ENCODE data around the gene PGRMC2. TPM values are rescaled to one million over a fixed set of nuclear protein-coding genes. Genes with fewer than 3 reads are reported as not detected.

The PGRMC2 gene
- polyA plus RNA-seq, 3 donors: 6.3 to 13.9 (median 7.3) TPM

- no peaks in the 10 kb centered on the region for H3K79me2 ChIP-seq (ENCODE audit: insufficient read depth, low read length)
- H3K9me3 ChIP-seq (replicated peaks in 1 of 2; ENCODE audit: control insufficient read depth in 1 of 2, insufficient read depth in 1 of 2, low read length in 2 of 2): no peaks in the 10 kb centered on the region
- TF ChIP-seq CTCF (IDR thresholded peaks at IDR 0.05): no peak
- no peaks in the 10 kb centered on the region for H3K4me1 Mint-ChIP-seq
- H3K4me3 Mint-ChIP-seq: no peak overlapping the region
- H3K36me3 Mint-ChIP-seq: peaks cover 0 to 4% of the 10 kb centered on the region in 2 donors
- no peak overlapping the region for H3K27ac ChIP-seq (ENCODE audit: low read depth in 1 of 2, low read length in 2 of 2)
- DNase-seq: no peak
- H4K20me1 ChIP-seq (ENCODE audit: insufficient read depth, low read length): no peaks in the 10 kb centered on the region
- intact Hi-C loops (cut with micrococcal nuclease): no loop called here
- no peak overlapping the region for H2AFZ ChIP-seq (ENCODE audit: insufficient read depth, low read depth, low read length, poor library complexity, severe bottlenecking)
- no peaks in the 10 kb centered on the region for H3K27me3 Mint-ChIP-seq (ENCODE audit: low read depth in 3 of 3)
- H3K9me3 Mint-ChIP-seq: no peaks in the 10 kb centered on the region
- H3K27ac Mint-ChIP-seq: no peak overlapping the region
- H3K36me3 ChIP-seq (replicated peaks in 1 of 2; ENCODE audit: control insufficient read depth in 1 of 2, insufficient read depth in 2 of 2, low read length in 2 of 2): no peaks in the 10 kb centered on the region
- H3K9ac ChIP-seq (ENCODE audit: insufficient read depth, low read length, poor library complexity, severe bottlenecking): no peak overlapping the region
- no peak overlapping the region for H3K4me3 ChIP-seq (replicated peaks in 1 of 3; ENCODE audit: low read depth in 2 of 3, low read length in 3 of 3)
- H3K4me1 ChIP-seq (ENCODE audit: control insufficient read depth in 1 of 2, insufficient read depth in 2 of 2, low read length in 2 of 2): no peaks in the 10 kb centered on the region
- H3K27me3 ChIP-seq (ENCODE audit: control insufficient read depth in 2 of 2, insufficient read depth in 2 of 2, low read length in 2 of 2): no peaks in the 10 kb centered on the region
- no peak overlapping the region for H3K4me2 ChIP-seq (replicated peaks; ENCODE audit: extremely low read depth, low read length, poor library complexity, severe bottlenecking)
These were observed 22.0 kb upstream of the PGRMC2 start for GRCh38 chr4:128309585-128309984.

- H3K4me3 ChIP-seq (replicated peaks in 1 of 3; ENCODE audit: low read depth in 2 of 3, low read length in 3 of 3): no peak overlapping the region
- H3K4me2 ChIP-seq (replicated peaks; ENCODE audit: extremely low read depth, low read length, poor library complexity, severe bottlenecking): no peak overlapping the region
- H4K20me1 ChIP-seq (ENCODE audit: insufficient read depth, low read length): no peaks in the 10 kb centered on the region
- no peak overlapping the region for H2AFZ ChIP-seq (ENCODE audit: insufficient read depth, low read depth, low read length, poor library complexity, severe bottlenecking)
- no peak overlapping the region for H3K27ac ChIP-seq (ENCODE audit: low read depth in 1 of 2, low read length in 2 of 2)
- H3K27ac Mint-ChIP-seq: peak overlapping the region in 1 of 7 donors; percentile 11
- no peak for DNase-seq
- intact Hi-C loops (cut with micrococcal nuclease): no loop called here
- H3K4me1 Mint-ChIP-seq: no peaks in the 10 kb centered on the region
- WGBS (ENCODE audit: insufficient coverage): no CpG with 5 or more reads among the region's 2 CpGs
- no peaks in the 10 kb centered on the region for H3K9me3 ChIP-seq (replicated peaks in 1 of 2; ENCODE audit: control insufficient read depth in 1 of 2, insufficient read depth in 1 of 2, low read length in 2 of 2)
- no peaks in the 10 kb centered on the region for H3K27me3 Mint-ChIP-seq (ENCODE audit: low read depth in 3 of 3)
- H3K4me1 ChIP-seq (ENCODE audit: control insufficient read depth in 1 of 2, insufficient read depth in 2 of 2, low read length in 2 of 2): no peaks in the 10 kb centered on the region
- H3K36me3 ChIP-seq (replicated peaks in 1 of 2; ENCODE audit: control insufficient read depth in 1 of 2, insufficient read depth in 2 of 2, low read length in 2 of 2): no peaks in the 10 kb centered on the region
- H3K4me3 Mint-ChIP-seq: no peak overlapping the region
- no peaks in the 10 kb centered on the region for H3K9me3 Mint-ChIP-seq
- TF ChIP-seq CTCF (IDR thresholded peaks at IDR 0.05): no peak
- no peak overlapping the region for H3K9ac ChIP-seq (ENCODE audit: insufficient read depth, low read length, poor library complexity, severe bottlenecking)
- no peaks in the 10 kb centered on the region for H3K27me3 ChIP-seq (ENCODE audit: control insufficient read depth in 2 of 2, insufficient read depth in 2 of 2, low read length in 2 of 2)
- H3K36me3 Mint-ChIP-seq: peaks cover 0 to 4% of the 10 kb centered on the region in 2 donors
- H3K79me2 ChIP-seq (ENCODE audit: insufficient read depth, low read length): no peaks in the 10 kb centered on the region
These were observed 21.4 kb upstream of the PGRMC2 start for GRCh38 chr4:128308986-128309385.

Data from CD14-positive monocyte (primary cell).